ENCODE data around the gene GPSM1. TPM values are rescaled to one million over a fixed set of nuclear protein-coding genes. Genes with fewer than 3 reads are reported as not detected.

Gene GPSM1
- total and polyA plus RNA-seq, 2 experiments from 2014 or later: 58.5 to 116 TPM

DNA sequence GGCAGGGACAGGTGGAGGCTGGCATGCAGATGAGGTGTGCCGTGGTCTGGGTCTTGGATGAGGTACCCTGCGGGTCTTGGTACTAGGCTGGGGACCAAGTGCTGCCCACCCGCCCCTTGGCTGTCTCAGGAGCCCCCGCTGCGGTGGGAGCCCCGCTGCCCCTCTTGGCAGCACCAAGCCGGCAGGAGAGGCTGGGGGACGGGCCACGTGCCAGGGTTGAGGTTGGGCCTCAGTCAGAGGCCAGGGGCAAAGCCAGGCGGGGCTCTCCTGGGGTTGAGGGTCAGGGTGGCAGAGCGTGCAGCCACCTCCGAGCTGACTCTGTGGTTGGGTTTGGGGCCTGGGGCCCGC, 44.2 kb downstream of the GPSM1 start:
- H3K9me3 ChIP-seq (ENCODE audit: low read depth): no peaks in the 10 kb centered on the region
- H3K36me3 ChIP-seq: peaks cover 3% of the 10 kb centered on the region
- H3K4me3 ChIP-seq: no peak overlapping the region
- DNase-seq (ENCODE audit: low read depth in 1 of 2, low spot score in 1 of 2): no peak
- H3K27me3 ChIP-seq: no peaks in the 10 kb centered on the region
- no peaks in the 10 kb centered on the region for H3K4me1 ChIP-seq (ENCODE audit: low read depth)
- no peak overlapping the region for H3K27ac ChIP-seq
- TF ChIP-seq, protein P1, sequence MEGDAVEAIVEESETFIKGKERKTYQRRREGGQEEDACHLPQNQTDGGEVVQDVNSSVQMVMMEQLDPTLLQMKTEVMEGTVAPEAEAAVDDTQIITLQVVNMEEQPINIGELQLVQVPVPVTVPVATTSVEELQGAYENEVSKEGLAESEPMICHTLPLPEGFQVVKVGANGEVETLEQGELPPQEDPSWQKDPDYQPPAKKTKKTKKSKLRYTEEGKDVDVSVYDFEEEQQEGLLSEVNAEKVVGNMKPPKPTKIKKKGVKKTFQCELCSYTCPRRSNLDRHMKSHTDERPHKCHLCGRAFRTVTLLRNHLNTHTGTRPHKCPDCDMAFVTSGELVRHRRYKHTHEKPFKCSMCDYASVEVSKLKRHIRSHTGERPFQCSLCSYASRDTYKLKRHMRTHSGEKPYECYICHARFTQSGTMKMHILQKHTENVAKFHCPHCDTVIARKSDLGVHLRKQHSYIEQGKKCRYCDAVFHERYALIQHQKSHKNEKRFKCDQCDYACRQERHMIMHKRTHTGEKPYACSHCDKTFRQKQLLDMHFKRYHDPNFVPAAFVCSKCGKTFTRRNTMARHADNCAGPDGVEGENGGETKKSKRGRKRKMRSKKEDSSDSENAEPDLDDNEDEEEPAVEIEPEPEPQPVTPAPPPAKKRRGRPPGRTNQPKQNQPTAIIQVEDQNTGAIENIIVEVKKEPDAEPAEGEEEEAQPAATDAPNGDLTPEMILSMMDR (IDR thresholded peaks at IDR 0.05; ENCODE audit: low read depth, low read length): no peak

DNA sequence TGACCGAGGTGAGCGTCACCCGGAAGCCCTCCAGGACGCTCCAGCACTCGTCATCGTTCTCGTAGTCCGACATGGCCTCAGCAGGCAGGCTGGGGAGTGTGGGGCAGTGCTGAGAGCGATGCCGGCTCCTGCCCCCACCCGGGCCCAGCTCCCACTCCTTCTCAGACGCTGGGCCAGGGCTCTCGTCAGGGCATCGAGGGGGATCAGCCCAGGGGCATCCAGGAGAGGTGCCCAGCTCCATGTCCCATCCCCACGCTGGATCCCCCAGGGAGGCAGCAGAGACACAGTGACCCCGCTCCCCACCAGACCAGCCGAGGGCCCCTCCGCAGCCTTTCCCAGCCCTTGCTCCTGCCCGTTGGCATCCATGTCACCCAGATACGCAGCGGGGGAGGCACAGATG, 44.7 kb downstream of the GPSM1 start:
- Histone ChIP-seq H3K9me3 (ENCODE audit: low read depth) (no peaks in the 10 kb centered on the region), H3K27me3 (no peaks in the 10 kb centered on the region), H3K27ac (no peak overlapping the region), H3K36me3 (peaks cover 3% of the 10 kb centered on the region), H3K4me3 (no peak overlapping the region), H3K4me1 (ENCODE audit: low read depth) (no peaks in the 10 kb centered on the region)
- no peak for DNase-seq (ENCODE audit: low read depth in 1 of 2, low spot score in 1 of 2)
- TF ChIP-seq, protein P1 (IDR thresholded peaks at IDR 0.05; ENCODE audit: low read depth, low read length): no peak

DNA sequence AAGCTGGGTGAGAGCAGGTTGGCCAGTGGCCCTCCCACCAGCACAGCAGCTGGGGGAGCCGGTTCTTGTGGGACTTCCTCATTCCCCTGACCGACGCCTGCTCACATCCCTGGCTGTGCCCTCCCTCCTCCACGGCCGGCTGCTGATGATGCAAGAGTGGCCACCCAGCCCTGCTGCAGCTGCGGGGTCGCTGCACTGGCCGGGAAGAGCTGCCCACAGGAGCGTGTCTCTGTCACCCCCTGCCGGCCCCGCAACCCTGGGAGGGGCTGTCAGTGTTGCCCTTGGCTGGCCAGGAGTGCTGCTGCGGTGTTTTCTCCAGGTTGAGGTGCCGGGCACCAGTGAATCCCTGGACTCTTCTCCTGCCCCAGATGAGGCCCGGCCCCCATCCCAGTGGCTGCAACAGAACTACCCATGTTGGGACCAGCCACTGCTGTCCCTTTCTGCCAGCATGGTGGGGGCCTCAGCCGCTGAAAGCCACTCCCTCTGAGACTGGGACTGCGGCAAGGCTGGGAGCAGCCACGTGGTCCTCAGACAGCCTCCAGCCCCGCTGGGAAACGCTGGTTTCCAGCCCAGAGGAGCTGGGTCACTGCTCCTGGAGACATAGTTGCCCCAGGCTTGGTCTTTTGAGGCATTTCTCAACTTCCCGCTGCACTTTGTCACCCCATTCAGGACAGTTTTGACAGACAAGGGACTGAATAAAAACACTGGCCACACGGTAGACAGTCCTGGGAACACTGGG, 45.4 kb downstream of the GPSM1 start:
- Histone ChIP-seq H3K27me3 (no peaks in the 10 kb centered on the region), H3K36me3 (peaks cover 3% of the 10 kb centered on the region), H3K4me3 (no peak overlapping the region), H3K27ac (no peak overlapping the region), H3K9me3 (ENCODE audit: low read depth) (no peaks in the 10 kb centered on the region), H3K4me1 (ENCODE audit: low read depth) (no peaks in the 10 kb centered on the region)
- TF ChIP-seq, protein P1 (IDR thresholded peaks at IDR 0.05; ENCODE audit: low read depth, low read length): peak; percentile 32
- DNase-seq (ENCODE audit: low read depth in 1 of 2, low spot score in 1 of 2): peak; percentile 19 to 85

DNA sequence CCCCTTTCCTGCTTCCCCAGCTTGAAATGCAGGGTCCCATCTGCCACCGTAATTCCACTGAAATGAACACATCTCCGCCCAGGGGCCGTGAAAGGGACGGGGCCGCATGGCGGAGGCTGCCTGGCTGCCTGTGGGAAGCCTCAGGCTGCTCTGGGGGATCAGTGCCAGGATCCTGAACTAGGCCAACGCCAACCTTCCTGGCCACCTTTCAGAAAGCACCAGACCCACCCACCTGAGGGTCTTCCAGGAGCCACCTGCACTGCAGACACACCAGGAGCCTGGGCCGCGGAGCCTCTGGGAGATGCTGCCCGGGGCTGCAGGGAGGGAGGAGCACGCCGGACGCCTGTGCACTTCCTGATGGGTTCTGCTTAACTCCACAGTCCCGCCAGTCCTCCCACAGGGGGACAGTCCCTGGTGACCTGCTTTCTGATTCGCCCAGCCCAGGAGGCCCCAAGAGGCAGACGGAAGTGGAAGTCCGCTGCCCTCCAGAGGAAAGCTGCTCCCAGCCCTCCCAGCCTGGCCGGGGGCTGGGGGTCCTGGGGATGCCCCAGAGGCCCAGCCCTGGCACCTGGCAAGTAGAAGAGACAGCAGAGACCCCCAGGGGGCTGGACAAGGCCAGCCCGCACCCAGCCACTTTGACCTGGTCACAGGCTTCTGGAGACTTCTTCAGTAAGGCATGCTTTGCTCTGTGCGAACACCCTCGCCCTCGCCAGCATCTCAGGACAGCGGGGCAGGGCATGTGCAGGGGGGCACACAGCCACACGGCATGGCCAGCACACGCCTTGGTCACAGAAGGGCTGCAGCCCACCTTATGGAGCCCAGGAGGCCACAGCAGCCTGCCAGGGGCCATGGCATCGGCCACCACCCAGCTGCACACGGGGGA, 46.2 kb downstream of the GPSM1 start, which contains the start of gene CARD9:
Gene CARD9, minus strand, starts transcription at position 370 of the 883 bp plus-strand sequence. CDS start 1,591 bp downstream, outside the sequence.
- no peaks in the 10 kb centered on the region for H3K9me3 ChIP-seq (ENCODE audit: low read depth)
- no peak within 1 kb of the TSS for H3K4me3 ChIP-seq
- H3K36me3 ChIP-seq: peaks cover 3% of the 10 kb centered on the region
- no peaks in the 10 kb centered on the region for H3K4me1 ChIP-seq (ENCODE audit: low read depth)
- no peak within 1 kb of the TSS for H3K27ac ChIP-seq
- TF ChIP-seq, protein P1 (IDR thresholded peaks at IDR 0.05; ENCODE audit: low read depth, low read length): no peak
- H3K27me3 ChIP-seq: no peaks in the 10 kb centered on the region
- DNase-seq (ENCODE audit: low read depth in 1 of 2, low spot score in 1 of 2): no peak

DNA sequence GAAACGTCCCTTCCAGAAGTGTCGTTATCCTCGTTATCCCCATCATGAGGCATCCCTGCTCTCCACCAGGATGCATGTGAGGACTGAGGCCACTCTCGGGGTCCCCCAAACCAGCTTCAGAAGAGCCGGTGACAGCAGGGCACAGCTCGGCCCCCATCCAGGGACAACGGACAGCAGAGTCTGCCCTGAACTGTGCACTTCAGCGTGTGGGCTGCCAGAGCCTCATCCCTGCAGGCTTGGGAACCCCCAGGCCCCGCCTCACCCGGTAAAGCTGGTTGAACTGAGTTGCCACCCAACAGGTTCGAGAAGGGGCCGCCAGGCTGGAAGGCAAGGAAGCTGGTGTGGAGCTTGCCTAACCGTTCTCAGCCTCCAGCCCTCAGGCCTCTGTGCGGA, 46.8 kb downstream of the GPSM1 start:
- H3K4me3 ChIP-seq: no peak overlapping the region
- DNase-seq (ENCODE audit: low read depth in 1 of 2, low spot score in 1 of 2): no peak
- no peaks in the 10 kb centered on the region for H3K27me3 ChIP-seq
- no peaks in the 10 kb centered on the region for H3K9me3 ChIP-seq (ENCODE audit: low read depth)
- no peaks in the 10 kb centered on the region for H3K4me1 ChIP-seq (ENCODE audit: low read depth)
- TF ChIP-seq, protein P1 (IDR thresholded peaks at IDR 0.05; ENCODE audit: low read depth, low read length): no peak
- H3K27ac ChIP-seq: no peak overlapping the region
- peaks cover 3% of the 10 kb centered on the region for H3K36me3 ChIP-seq
